Measurements from ENCODE around the gene ITLN1.

DNA sequence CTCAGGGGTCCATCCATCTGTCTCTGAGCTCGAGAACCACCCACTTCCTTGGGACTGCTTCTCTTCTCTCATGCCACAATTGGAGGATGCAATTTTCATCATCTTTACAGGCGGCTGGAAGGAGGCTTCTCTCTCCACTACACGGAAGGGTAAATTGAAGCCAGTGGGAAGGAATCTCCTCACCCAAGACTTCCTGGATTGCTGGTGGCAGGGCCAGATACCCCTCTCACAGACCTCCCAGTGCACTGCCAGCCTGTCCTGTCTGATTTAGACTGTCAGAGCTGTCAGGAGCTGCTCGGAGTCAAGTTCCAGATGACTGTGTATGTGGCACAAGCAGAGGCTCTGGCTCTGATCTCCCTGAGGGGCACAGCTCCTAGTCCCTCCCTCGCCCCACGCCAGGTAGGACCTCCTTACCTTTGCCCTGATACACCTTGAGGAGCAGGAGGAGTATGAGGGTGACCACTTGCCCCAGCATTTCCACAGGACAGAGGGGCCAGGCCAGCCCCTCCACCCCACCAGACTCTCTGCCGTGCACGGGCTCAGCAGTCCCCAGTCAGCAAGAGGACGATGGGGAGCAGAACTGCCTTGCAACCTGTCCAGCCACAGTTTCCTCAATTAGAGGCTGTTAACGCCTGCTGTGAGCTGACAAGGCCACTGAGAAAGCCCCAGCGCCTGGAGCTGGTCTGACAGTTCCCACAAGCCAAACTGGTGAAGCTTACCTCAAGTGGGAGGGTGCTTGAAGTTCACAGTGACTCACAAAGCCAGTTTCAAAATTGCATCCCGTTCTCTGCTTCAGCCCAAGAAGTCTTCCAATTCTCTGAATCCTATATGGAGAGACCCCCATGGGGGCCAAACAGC lies 22.5 kb downstream of the ITLN1 start, which contains the start of gene CD244:
- TF ChIP-seq CTCF (IDR thresholded peaks at IDR 0.05) (no peak), ZFX (IDR thresholded peaks at IDR 0.05; ENCODE audit: borderline replicate concordance) (no peak)
